ENCODE measurements around the gene HACD2. TPM values are rescaled to one million over a fixed set of nuclear protein-coding genes. Genes with fewer than 3 reads are reported as not detected.

HACD2 gene
- total RNA-seq, 1 experiment from 2014 or later, result 43.0 TPM

DNA sequence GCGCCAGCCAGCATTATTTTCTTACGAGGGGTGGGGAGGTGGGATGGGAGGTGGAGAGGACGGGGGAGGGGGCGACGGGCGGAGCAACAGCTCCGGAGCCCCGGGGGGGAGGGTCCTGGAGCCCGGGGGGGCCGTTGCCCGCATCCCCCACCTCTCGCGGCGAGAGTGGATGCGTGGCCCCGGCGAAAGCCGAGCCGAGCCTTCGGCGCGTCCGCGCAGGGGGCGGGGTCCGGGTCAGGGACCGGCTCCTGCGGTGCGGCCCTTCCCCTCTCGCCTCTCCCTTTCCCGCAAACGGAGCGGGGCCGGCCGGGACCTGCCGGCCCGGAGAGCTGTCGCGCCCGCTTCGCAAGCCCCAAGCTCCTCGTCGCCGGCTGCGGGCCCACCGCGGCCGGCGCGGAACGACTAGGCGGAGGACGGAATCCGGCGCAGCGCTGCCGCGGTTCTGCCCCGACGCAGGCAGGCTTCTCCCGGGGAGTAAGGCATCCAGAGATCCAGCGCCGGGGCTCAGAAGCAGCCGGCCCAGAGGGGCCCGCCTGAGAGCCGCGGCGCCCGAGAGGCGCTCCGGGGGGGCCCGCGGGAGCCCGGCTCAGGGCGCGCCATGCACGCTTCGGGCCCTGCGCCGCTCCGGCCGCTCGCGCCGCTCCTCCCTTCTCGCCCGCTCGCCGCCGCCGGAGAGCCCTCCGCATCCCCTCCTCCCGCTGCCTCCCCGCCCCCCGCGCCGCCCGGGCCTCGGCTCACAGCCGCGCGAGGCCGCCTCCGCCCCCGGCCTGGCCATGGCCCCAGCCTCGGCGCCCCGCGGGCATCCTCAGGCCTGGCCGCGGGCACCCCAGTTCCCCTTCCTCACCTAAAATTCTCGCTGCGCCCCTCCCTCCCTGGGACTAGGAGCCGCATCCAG lies 135.5 kb downstream of the HACD2 start:
- ChIA-PET POLR2A (interaction anchor here (0.6 kb wide), 1 partner anchor 256 kb away, joined by 5 read pairs; no protein-coding TSS in a partner anchor), RAD21 (ENCODE audit: low non-redundant PET in 1 of 2, low total read pairs in 2 of 2, uncharacterized antibody in 2 of 2, unreplicated experiment in 2 of 2) (no interaction called here), CTCF (no interaction called here)
- peaks cover 0 to 6% of the 10 kb centered on the region in 2 experiments; a peak in 2 of 4 replicates for H3K4me1 ChIP-seq (ENCODE audit: control insufficient read depth in 1 of 2, insufficient read depth in 2 of 2, low read length in 2 of 2)
- no peak for TF ChIP-seq EZH2phosphoT487 (IDR thresholded peaks at IDR 0.05; ENCODE audit: borderline replicate concordance)
- no peak for TF ChIP-seq YY1 (IDR thresholded peaks at IDR 0.05; ENCODE audit: extremely low read depth, insufficient replicate concordance, low read depth, low read length)
- TF ChIP-seq CEBPB (IDR thresholded peaks at IDR 0.05; ENCODE audit: low read depth), result no peak
- no peak for TF ChIP-seq FOSL1 (IDR thresholded peaks at IDR 0.05; ENCODE audit: low read depth)
- no peak for TF ChIP-seq POLR2AphosphoS5 (IDR thresholded peaks at IDR 0.05; ENCODE audit: low read depth, low read length)
- no peak for TF ChIP-seq ZFX (IDR thresholded peaks at IDR 0.05)
- TF ChIP-seq ZNF274 (IDR thresholded peaks at IDR 0.05; ENCODE audit: low read depth, low read length), result no peak
- TF ChIP-seq, protein P1, sequence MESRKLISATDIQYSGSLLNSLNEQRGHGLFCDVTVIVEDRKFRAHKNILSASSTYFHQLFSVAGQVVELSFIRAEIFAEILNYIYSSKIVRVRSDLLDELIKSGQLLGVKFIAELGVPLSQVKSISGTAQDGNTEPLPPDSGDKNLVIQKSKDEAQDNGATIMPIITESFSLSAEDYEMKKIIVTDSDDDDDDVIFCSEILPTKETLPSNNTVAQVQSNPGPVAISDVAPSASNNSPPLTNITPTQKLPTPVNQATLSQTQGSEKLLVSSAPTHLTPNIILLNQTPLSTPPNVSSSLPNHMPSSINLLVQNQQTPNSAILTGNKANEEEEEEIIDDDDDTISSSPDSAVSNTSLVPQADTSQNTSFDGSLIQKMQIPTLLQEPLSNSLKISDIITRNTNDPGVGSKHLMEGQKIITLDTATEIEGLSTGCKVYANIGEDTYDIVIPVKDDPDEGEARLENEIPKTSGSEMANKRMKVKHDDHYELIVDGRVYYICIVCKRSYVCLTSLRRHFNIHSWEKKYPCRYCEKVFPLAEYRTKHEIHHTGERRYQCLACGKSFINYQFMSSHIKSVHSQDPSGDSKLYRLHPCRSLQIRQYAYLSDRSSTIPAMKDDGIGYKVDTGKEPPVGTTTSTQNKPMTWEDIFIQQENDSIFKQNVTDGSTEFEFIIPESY (IDR thresholded peaks at IDR 0.05; ENCODE audit: extremely low read depth, insufficient replicate concordance, low read length), result no peak
- TF ChIP-seq SP1 (IDR thresholded peaks at IDR 0.05; ENCODE audit: low read depth), result no peak
- no peak for TF ChIP-seq POLR2A (IDR thresholded peaks at IDR 0.05; ENCODE audit: borderline replicate concordance, extremely low read depth, insufficient read depth, insufficient read length)
- no peak for TF ChIP-seq CBX3 (IDR thresholded peaks at IDR 0.05; ENCODE audit: low read depth)
- H3K36me3 ChIP-seq (ENCODE audit: control insufficient read depth in 1 of 2, insufficient read depth in 2 of 2, low read length in 2 of 2), result no peaks in the 10 kb centered on the region
- H4K20me1 ChIP-seq (ENCODE audit: insufficient read depth), result no peaks in the 10 kb centered on the region
- no peak overlapping the region for H3K27ac ChIP-seq (ENCODE audit: low read depth, low read length)
- no peak overlapping the region for H3K4me3 ChIP-seq (replicated peaks in 1 of 2; ENCODE audit: low read depth in 1 of 2, low read length in 2 of 2)
- BruUV-seq (replicated peaks), result no TSS peak
- no peaks in the 10 kb centered on the region for H3K9me3 ChIP-seq (ENCODE audit: control insufficient read depth in 1 of 2, insufficient read depth in 1 of 2, low read depth in 1 of 2, low read length in 2 of 2)
- H3K79me2 ChIP-seq (ENCODE audit: insufficient read depth, low read length), result no peaks in the 10 kb centered on the region
- H3K27me3 ChIP-seq (ENCODE audit: insufficient read depth, low read length), result peaks cover 6% of the 10 kb centered on the region
- no peak overlapping the region for H2AFZ ChIP-seq (ENCODE audit: low read depth, low read length, poor library complexity, severe bottlenecking)
- H3K4me2 ChIP-seq (ENCODE audit: low read length), result no peak overlapping the region
- no peak overlapping the region for H3K9ac ChIP-seq (ENCODE audit: low read length)
- ATAC-seq, result no peak
- no peak for DNase-seq (ENCODE audit: low read depth, low spot score)
- no peaks in the 10 kb centered on the region for H3K9me2 ChIP-seq (ENCODE audit: insufficient read depth)
- intact Hi-C loops (cut with micrococcal nuclease), result no loop called here

Measured in HCT116 (cell line).